ENCODE measurements around the gene LRP2.

LRP2 gene

DNA sequence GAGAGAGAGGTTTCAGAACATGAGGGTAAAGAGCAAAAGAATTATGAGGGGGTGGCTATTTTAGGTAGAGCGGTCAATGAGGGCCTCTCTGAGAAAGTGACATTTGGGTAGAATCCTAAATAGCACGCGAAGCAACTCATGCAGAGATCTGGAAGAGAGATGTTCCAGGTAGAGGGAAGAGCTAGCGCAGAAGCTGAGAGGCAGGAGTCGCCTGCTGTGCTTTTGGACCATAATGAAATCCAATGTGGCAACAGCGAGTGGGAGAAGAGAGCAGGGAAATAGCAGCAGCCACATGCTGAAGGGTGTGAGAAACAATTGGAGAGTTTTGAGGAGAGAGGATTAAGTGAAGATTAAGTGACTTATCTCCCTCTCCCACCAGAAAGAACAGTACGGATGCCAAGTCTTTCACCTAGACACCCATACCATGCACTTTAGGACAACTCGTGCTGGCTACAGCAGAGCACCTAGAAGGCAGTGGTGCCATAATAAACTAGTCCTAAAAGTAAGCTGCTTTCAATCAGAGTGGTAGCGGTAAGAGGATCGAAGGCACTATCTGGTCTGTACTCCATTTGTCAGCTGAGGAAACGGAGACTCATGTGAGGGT is 129.7 kb downstream of the LRP2 start:
- no peak for FAIRE-seq

DNA sequence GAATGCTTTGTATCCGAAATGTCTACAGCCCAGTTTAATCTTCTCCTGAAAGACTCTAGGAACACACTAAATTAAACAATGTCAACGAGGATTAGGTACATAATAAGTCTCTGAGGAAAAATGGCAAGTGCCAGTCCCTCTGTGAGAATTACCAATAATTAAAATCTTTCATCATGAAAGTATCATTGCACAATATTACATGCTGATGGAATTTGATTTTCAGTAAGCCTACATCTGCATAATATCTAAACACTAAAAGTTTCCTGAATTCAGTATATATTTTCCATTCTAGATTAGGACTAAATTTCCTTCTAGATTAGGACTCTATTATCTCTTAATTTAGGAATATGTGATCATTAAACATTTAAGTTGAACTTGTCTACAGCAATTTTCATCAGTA is 132.1 kb downstream of the LRP2 start:
- FAIRE-seq = no peak

DNA sequence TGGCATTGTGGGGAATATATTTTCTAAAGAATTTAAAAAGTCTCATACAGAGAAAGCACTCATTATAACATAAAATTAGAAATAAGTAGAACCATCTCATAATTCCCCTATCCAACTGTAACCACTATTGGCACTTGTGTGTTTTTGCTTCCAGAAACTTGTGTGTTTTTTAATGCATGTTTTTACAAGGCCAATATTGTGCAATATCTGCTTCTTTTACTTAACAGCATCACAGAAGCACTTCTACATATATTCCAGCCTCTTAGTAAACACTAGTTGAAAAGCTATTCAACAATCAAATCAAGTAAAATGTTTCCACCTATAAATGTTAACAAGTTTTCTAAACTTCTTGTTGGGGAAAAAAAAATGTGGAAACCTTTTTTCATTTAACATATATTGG is 132.7 kb downstream of the LRP2 start:
- no peak for FAIRE-seq

DNA sequence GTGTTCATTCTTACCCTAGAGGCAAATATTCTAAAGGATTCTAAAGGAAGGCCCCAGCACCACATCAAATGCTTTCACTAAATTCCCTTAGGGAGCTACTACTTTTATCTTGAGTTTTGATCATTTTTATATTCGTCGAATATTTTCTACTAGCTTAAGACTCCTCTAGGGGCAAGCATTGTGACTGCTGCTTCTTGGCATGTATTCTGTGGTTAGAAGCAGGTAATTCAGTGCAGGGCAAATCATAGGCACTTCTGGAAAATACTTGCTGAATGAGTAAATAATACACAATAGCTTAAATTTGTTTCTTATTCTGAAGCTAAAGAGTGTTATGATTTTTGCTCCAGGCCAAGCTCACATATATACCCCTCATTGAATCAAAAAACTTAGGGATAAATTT is 136.4 kb downstream of the LRP2 start:
- no peak for FAIRE-seq

DNA sequence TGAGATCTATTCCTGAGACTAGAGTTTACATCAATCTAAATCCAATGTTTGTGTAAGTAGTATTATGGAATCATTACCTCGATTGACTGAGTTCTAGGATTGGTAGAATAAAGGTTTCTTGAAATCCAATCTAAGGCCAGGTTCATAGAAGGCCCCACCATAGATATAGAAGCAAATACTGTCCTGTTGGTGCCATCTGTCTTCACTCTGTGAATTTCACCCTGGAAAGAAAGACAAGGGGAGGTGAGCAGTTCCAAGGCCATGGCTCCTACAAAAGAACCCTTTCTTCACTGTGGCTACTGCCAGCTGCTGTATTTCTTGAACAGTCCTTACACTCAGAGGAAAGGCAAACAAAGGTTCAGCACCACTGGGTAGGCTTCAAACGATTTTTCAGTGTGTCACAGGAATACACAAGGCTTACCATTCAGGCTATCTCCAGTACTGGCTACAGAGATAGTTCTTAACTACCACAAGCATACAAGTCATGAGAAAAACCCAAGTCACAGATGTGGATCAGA is 137.0 kb downstream of the LRP2 start:
- no peak for FAIRE-seq

DNA sequence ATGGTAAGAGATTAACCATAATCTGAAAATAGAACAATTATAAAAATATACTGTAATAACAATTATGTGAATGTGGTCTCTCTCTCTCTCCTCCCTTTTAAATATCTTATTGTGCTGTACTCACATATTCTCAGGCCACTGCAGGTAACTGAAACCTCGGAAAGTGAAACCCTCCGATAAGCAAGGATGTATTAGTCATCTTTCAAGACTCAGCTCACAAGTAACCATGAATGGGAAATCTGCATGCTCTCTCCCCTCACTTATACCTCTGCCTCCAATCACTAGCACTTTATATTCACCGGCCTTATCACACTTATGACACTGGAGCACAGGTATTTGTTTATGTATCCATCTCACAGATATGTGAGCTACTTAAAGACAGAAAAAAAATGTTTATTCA is 139.7 kb downstream of the LRP2 start:
- no peak for FAIRE-seq

DNA sequence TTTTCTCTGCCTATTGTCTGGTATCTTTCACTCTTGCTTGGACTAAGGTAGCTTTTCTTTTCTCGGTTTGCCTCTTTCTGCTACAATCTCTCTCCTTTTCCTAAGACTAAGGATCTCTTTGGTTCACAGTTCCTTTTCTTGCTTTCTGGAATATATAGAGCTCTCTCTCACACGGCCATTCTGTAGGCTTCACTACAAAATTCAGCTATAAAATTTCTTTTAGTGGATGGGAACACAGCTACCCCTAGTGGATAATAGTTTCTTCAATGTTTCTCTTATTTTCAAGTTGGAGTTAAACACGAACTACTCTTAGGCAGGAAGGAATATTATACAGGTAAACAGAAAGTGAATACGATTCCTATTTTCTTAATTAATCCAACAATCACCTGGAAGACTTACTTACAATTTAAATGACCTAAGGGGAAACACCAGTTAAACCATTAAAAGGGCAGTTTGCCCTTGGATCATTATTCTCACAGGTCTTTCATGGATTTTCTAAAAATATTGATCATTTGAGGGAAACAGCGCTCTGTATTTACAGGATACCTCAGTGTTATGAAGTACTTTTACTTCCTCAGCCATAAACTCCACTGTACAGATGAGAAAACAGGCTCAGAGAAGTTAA is 140.5 kb downstream of the LRP2 start:
- peak; percentile 90 for FAIRE-seq

DNA sequence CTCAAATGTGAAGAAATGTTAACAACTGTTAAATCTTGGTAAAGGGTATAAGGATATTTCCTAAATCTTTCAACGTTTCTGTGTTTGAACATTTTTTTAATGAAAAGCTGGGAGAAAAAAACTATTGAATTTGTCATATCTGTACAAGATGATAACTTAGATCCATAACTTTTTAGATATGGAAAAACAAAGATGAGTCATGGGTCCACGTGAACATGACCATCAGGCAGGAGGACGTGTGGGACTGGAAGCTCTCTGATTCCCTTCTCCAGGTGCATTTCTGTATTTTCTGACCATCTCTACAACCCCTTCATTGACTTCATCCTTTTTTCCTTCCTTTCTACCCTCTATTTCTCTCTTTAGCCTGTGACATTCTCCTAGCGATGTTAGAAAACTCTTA is 151.4 kb downstream of the LRP2 start:
- FAIRE-seq = no peak

DNA sequence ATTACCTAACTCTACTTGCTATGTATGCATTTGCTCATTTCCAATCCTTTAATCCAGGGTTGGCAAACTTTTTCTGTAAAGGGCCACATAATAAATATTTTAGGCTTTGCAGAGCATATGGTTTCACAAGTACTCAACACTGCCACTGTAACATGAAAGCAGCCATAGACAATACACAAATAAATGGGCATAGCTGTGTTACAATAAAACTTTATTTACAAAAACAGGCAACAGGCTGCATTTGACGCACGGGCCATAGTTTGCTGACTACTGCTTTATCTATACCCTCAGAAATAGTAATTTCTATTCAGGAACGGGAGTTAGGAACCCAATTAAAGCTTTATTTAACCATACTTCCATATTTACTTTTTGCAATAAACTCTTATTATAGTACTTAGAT is 154.3 kb downstream of the LRP2 start:
- no peak for FAIRE-seq

DNA sequence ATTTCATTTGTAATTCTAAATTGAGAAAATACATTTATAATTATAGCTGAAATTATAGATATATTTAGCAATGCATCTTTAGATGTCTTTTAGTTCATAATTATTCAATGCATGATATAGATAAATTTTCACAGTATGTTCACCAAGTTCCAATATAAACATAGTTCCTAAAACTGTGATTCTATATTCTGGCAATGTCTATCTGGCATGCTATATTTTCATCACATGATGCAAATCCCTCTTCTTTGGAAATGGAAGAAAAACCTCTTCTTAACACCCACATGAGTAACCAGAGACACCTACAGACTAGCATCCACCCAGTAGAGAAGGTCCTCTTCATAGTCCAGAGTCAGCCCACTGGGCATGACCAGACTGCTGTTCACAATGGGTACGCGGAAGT is 157.2 kb downstream of the LRP2 start:
- FAIRE-seq = no peak

DNA sequence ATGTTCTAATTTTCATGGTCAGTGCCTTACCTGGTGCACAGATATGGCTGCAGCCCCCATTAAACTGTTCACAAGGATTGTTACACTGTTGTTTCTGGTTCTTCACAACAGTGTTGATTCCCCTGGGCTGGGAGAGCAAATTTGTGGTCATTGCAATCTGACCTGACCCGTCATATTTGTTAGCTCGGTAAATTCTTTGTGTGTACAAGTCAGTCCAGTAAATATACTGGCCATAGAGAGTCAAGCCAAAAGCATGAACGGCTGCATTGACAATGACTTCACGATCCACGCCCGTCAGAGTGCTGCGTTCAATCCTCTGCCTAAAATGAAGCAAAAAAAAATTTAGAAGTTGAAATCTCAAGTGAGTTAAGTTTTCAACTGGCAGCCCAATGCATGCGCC is 158.4 kb downstream of the LRP2 start:
- FAIRE-seq = no peak

DNA sequence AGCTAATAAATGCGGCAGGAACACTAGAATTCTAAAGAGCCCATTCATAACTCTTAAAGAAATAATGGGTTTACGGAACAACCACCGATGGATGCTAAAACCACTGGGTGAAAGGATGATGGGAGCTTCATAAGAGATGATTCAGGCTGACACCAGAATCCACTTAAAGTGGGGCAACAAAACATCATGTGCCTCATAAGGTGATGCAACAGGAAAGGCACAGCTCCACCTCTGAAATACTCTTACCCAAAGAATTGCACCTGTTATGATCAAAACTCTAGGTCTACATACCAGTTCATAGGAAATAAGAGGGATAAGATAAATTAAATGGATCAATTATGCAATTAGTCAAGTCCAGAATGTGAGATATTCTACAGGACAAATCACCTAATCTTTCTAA is 161.6 kb downstream of the LRP2 start:
- FAIRE-seq = no peak

DNA sequence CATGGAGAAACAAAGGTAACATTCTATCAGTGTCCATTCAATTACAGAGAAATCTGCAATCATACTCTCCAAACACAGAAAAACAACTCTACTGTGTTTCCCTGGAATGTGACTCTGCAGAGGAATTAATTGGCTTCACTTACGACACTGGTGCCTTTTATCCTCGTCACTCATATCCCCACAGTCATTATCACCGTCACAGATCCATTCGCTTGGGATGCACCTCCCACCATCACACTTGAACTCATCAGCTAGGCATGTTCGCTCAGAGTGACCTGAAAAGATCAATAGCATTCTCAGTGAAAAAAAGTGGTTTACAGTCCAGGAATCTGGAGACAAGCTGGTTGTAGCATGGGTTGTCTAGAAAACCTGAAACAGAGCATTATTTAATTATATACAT is 168.7 kb downstream of the LRP2 start:
- FAIRE-seq = no peak

DNA sequence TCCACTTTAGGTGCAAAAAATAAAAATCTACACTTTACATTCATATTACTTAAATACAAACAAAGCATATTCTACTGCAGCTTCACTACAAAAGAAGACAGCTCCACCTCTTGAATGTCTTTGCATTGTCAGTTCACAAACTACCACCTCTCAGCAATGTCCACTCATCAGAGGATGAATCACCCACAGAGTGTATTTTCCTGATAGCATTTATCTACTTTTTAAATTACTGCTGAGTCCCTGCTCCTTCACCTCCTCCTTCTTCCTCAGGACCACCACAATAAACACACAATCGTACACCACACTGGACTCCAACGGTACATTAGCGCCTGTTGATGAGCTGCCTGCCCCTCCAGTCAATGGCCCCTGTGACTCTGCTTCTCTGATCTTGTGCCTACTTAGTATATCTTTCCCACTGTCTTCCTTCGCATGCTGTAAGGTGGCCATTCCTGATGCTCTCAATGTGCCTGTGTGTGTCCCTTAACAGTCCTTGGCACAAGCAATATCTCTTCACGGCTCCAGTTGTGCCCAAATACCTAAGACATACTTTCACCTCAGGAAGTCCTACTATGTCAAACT is 172.0 kb downstream of the LRP2 start:
- FAIRE-seq = no peak

DNA sequence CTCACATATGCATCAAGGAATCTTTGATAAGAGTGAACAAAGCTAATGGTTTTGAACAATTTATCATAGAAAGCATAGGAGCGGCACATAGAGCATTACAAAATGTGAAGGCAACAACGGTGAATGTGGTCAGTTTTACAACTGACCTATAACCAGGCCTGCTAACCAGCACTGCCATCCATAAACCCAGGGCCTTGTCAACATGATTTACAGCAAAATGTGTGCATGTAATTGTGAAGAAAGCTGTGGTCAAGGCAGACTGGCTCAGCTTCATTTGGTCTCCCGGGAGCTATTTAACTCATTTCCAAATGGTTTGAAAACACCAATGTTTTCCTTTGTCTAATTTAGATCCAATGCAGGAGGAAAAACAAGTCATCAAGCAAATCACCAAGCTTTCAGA is 173.2 kb downstream of the LRP2 start:
- no peak for FAIRE-seq

DNA sequence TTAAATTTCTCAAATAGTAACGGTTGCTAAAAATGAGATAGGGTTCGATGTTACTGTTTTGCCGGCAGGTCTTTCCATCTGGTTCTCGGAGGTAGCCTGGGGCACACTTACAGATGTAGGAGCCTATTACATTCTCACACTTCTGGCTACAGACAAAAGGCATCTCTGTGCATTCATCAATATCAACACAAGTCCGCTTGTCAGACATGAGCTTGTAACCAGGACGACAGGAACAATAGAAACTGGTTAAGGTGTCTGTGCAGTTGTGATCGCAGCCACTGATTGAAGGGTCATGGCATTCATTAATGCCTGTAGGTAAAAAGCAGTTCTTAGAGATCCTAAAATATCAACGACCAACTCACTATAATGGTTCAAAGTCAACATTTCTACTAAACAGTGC is 176.6 kb downstream of the LRP2 start:
- FAIRE-seq = no peak

DNA sequence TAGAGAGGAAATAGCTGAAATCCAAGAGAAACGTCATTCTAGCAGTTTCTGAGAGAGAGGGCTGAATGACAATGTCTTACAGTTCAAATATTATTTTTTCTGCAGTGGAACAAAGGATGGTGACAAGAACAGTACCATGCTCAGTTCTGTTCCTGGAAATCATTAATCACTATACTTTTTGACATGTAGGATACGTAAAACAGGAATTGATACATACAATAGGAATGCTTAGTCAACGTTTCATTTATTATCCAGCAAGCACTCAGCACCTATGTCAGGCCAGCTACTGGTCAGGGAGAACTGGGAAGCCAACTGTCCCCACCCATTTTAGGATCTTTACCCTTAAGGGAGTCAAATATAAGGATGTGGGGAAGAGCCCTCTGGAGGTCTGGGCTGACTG is 178.3 kb downstream of the LRP2 start:
- FAIRE-seq = no peak

DNA sequence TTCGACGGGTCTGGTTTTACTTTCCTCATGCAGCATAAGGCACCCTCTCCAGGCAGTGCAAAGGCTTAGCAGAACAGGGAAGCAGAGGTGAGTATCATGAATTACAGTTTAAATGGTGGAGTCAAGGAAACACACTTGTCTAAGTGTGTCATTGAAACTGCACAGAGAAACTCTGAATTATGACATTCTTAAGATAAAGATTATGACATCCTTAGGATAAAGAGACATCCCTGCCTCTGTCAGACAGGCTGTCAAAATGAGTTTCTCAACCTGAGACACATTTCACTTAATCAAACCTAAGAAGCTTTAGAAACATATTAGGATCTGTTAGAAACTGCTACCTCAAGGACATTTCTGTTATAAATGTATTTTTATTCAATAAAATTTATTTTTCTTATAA is 179.8 kb downstream of the LRP2 start:
- FAIRE-seq = no peak

DNA sequence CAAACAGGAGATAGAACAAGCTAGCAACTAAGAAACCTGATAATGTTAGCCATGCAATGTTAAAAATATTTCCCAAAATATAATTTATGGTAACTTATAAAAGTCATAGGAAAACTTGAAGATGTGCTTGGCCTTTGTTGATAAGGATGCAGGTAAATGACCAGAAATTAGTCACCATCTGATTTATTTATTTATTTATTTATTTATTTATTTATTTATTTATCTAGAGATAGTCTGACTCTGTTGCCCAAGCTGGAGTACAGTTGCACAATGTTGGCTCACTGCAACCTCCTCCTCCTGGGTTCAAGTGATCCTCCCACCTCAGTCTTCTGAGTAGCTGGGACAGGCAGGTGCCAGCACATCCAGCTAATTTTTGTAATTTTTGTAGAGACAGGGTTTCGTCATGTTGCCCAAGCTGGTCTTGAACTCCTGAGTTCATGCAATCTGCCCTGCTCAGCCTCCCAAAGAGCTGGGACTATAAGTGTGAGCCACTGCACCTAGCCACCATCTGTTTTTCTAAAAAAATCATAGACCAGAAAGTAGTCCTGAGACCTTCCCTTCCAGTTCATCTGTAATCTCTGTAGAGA is 183.4 kb downstream of the LRP2 start:
- no peak for FAIRE-seq

DNA sequence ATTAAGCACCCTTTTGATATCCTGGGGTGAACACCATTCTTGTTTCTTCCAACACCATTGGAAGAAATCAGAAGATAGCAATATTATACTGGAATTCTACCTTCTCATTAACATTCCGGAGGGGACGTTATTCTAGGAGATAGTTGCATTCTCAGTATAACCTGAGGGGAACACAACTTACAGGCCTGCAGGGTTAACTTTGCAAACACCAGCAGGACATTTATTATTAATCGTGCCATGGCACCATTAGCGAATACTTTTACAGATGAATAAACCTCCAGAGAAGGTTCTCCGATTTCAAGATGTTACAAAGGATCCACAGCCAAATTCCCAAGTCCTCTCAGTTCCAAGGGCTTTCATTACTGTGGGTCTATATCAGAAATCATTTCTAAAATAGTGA is 184.0 kb downstream of the LRP2 start:
- no peak for FAIRE-seq

DNA sequence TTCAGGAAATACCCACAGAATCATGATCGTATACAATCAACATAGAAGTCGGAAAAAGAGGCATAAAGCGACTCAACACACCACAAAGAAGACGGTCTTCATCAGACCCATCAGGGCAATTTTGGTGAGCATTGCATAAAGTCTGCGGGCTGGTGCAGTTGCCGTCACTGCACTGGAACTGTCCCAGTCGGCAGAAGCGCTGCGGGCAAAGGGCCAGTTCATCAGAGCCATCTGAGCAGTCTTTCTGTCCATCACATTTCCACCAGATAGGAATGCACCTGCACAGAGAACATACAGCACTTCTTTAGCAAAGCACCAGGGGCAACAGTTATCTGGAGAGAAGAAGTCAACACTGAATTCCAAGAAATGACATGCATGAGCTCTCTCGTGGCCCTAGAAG is 187.2 kb downstream of the LRP2 start:
- no peak for FAIRE-seq

DNA sequence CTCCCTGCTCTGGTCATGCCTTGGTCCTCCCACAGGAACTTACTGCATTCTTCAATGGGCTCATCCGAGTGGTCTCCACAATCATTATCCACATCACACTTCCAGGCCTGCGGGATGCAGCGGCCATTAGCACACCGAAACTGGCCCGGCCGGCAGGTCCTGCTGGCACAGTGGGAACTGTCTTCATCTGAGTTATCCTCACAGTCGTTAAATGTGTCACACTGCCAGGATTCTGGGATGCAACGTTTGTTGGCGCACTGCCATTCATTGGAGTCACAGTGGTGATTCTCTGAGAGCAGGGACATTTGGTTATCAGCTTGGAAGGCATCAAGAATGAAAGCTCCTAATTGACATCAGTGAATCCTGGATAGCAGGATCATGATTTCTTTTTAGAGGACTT is 188.5 kb downstream of the LRP2 start:
- FAIRE-seq = no peak

DNA sequence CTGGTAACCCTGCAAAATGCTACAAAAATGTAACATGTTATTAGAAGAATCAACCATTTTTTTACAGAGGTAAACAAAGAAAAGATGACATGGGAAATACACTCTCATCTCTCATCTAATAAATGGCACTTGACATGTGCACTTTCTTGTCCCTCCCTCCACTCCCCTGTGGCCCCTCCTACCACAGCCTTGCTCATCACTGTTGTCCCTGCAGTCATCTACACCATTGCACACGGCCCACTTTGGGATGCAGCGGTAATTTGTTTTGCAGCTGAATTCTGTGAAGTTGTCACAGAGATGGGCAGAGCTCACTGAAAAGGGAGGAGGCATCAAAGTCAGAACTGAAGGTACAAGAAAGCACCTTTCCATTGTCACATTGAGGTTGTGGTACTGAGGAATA is 189.4 kb downstream of the LRP2 start:
- FAIRE-seq = no peak

DNA sequence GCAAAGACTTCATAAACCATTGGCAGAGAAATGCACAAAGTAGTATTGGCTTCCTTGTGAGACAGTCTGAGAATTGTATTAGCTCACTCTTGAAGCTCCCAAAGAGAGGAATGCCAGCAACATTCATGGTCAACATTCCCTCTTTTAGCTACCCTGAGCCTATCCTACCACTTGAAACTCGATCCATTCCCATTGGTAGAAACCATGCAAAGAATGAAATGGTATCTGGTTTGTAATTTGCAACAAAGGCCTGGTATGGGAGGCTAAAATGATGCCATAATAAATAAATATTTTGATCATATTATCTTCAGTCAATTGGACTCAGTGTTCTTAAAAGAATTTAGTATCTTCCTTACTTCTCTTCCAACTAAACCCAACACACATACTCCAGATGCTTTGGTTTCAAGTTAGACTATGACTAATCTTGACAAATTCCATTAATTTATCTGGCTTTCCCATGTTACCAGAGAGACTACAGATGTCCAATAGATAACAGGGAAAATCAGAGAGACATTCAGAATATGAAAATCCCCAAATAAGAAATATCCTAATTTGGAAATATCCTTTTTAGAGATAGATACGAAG is 190.1 kb downstream of the LRP2 start:
- FAIRE-seq = no peak
